NT2/D1 (cell line): ENCODE results near the gene INHBB.

Source experiments
- SUZ12 ChIP-seq: IDR thresholded peaks from 2 replicates; pipeline ENCODE4 v1.6.1; 2011; ENCODE audit not compliant: insufficient read length, insufficient read depth; ENCODE audit errors: extremely low read depth
- YY1 ChIP-seq: IDR thresholded peaks from 2 replicates; pipeline ENCODE4 v1.6.1; 2011; ENCODE audit not compliant: insufficient read length, insufficient read depth
- ZNF274 ChIP-seq: IDR thresholded peaks from 2 replicates; pipeline ENCODE4 v1.6.1; 2011; ENCODE audit warnings: mild to moderate bottlenecking, low read depth, low read length

- TF ChIP-seq ZNF274 (no peak), YY1 (no peak), SUZ12 (no peak)
Observed at GRCh38 chr2:120319686-120320317, 26.1 kb upstream of the INHBB start.
